Astrocyte of the cerebellum (primary cell): ENCODE measurements around the gene C12orf75.
A peak's percentile ranks its signal among the peaks of the same experiment; 100 is the strongest.
"Not testable (repeated sequence)": the region's sequence is repeated elsewhere in the genome, so short reads cannot be mapped to it uniquely, and the experiment has no call there.

Source experiments
- DNase-seq: peaks from one replicate; pipeline ENCODE4 v3.0.0-alpha.2; 2011; ENCODE audit warnings: low read depth
- H3K4me3 ChIP-seq: 2 replicates; pipeline ENCODE4 v1.5.1; 2011; ENCODE audit warnings: mild to moderate bottlenecking, low read depth, low read length, moderate library complexity
- in situ Hi-C: cut with HindIII; loops from 2 replicates; pipeline ENCODE4 v1.10.0; 2017; ENCODE audit warnings: low sequenced_read_pairs
- TF ChIP-seq, protein P1 (sequence below): IDR thresholded peaks from 2 replicates; pipeline ENCODE4 v1.5.1; 2012; ENCODE audit warnings: low read length, low read depth, moderate library complexity, mild to moderate bottlenecking; ENCODE audit errors: missing control alignments

C12orf75 gene

DNA sequence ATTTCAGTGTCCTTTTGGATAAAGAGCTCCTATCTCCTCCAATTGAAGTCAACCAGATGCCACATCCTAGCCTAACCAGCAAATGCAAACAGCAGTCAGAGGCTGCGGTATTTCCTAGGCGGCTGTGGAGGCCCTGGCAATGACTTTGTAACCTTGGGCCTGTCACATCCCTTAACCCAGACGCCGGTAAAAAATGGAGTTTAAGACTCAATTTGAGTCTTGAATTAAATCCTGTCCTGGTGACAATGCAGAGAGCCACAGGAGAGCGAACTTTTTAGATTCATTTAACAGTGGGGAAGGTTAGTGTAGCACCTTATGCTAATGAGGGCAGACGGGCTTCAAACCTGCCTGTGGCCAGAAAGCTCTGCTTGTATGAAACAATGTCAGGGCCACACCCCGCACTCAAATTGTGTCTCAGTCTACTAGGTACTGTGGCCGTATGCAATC lies 1.3 kb downstream of the C12orf75 start:
- DNase-seq = no peak
- in situ Hi-C loops = no loop called here
- TF ChIP-seq, protein P1, sequence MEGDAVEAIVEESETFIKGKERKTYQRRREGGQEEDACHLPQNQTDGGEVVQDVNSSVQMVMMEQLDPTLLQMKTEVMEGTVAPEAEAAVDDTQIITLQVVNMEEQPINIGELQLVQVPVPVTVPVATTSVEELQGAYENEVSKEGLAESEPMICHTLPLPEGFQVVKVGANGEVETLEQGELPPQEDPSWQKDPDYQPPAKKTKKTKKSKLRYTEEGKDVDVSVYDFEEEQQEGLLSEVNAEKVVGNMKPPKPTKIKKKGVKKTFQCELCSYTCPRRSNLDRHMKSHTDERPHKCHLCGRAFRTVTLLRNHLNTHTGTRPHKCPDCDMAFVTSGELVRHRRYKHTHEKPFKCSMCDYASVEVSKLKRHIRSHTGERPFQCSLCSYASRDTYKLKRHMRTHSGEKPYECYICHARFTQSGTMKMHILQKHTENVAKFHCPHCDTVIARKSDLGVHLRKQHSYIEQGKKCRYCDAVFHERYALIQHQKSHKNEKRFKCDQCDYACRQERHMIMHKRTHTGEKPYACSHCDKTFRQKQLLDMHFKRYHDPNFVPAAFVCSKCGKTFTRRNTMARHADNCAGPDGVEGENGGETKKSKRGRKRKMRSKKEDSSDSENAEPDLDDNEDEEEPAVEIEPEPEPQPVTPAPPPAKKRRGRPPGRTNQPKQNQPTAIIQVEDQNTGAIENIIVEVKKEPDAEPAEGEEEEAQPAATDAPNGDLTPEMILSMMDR = no peak
- H3K4me3 ChIP-seq = peak overlapping the region; percentile 74

DNA sequence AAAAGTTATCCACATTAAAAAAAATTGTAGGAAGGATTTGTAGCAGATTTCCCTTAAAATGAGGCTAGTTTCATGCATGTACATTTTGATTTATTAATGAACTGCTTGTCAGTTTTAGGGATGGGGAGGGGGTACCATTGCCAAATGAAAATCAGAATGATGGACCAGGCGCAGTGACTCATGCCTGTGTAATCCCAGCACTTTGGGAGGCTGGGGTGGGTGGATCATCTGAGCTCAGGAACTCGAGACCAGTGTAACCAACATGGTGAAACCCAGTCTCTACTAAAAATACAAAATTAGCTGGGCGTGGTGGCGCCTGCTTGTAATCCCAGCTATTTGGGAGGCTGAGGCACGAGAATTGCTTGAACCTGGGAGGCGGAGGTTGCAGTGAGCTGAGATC lies 1.8 kb downstream of the C12orf75 start:
- in situ Hi-C loops, DNase-seq: not testable (repeated sequence)
- H3K4me3 ChIP-seq = peak overlapping the region; percentile 74

DNA sequence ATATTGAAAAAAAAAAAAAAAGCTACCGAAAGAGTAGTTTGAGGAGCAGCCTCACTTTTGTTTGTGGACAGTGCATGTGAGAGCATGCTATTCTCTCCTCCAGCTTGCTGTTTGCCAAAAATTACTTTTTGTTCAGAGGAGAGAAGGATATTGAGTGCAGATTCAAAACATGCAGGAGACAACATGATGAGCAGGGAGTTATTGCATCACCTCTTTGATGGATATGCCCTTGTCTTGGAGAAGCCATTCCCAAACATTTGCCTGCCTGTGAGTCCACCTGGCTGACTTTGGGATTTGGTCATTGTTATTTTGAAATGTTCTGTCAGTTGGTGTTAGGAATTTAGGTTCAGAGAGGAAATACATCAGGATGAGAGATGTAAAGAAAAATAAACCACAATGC lies 2.4 kb downstream of the C12orf75 start:
- TF ChIP-seq, protein P1 = no peak
- no peak for DNase-seq
- no peak overlapping the region for H3K4me3 ChIP-seq
- in situ Hi-C loops = no loop called here

DNA sequence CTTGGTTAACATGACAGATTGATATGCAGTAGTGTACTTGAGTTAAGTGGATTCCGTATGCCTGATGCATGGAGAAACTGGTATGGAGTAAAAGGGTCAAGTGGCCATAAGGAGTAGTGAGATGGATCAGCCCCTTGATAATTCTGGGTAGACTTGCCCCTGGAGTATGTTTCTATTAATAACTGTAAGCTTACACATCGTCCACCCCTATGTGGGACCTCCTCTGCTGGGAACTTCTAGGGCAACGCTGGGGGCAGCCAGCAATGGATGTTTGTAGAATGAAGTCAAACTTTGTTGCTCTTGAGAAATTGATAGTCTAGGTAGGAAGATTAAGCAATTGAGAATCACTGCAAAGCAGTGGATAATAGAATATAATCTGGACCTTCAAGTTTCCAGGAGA lies 3.5 kb downstream of the C12orf75 start:
- peak overlapping the region; percentile 5 for H3K4me3 ChIP-seq
- TF ChIP-seq, protein P1 = no peak
- in situ Hi-C loops = no loop called here
- no peak for DNase-seq

DNA sequence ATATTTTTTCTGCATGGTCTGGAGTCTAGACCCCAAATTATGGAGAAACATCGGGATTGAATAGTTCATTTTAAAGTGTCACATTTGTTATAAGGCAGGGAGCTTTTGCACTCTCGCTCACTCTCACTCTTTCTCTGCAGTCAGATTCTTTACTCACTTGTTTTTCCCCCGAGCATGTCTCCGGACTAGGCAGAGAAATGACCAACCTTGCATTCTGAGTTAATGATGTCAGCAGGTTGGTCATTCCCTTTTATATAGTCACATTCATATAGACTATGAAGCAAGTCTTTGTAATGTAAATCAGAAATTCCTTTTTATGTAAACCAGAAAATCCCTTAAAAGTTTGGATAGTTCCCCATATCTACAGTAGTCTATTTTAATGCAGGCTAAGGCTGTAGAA lies 4.1 kb downstream of the C12orf75 start:
- peak overlapping the region; percentile 5 for H3K4me3 ChIP-seq
- TF ChIP-seq, protein P1 = no peak
- in situ Hi-C loops = no loop called here
- DNase-seq = peak; percentile 28

DNA sequence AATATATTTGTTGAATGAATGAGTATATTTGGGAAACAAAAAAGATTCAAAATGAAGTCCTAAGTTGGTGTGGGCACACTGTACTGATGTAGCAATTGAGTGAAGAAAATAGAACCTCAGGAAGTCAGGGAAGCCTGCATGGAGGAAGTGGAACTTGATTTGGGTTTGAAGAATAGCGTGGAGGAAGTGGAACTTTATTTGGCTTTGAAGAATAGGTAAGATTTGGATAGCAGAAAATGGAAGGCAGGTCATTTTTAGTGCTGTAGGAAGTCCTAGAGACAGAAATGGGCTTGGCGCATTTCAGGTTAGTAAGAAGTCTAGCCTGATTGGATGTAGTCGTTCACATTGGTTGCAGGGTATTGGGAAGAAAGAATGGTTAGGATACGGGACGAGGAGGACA lies 5.4 kb downstream of the C12orf75 start:
- in situ Hi-C loops = no loop called here
- DNase-seq = no peak
- TF ChIP-seq, protein P1 = no peak
- no peak overlapping the region for H3K4me3 ChIP-seq

DNA sequence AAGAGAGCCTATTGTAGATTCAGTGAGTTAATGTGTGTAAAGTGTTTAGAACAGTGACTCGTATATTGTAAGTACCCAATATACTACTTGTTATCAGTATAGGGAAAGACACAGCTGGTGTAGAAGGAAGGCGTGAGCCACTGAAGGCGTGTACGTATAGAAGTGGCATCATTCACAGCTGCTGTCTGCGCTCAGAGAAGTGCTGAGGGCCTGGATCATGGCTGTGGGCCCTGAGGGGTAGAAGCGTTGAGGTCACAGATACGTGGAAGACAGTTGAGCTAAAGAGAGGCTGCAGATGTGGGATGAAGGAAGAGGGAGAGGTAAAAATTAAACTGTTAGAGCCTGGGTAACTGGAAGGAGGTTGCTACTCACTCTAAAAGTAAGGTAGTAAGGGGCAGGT lies 5.9 kb downstream of the C12orf75 start:
- no peak overlapping the region for H3K4me3 ChIP-seq
- TF ChIP-seq, protein P1 = no peak
- no peak for DNase-seq
- in situ Hi-C loops = no loop called here
